ENCODE data around the gene REXO1.

The REXO1 gene

GRCh38 chr19:1807695-1808394 lies 40.4 kb downstream of the REXO1 start:
- no peak overlapping the region for H3K4me2 ChIP-seq (ENCODE audit: insufficient read depth, low read length)

DNA sequence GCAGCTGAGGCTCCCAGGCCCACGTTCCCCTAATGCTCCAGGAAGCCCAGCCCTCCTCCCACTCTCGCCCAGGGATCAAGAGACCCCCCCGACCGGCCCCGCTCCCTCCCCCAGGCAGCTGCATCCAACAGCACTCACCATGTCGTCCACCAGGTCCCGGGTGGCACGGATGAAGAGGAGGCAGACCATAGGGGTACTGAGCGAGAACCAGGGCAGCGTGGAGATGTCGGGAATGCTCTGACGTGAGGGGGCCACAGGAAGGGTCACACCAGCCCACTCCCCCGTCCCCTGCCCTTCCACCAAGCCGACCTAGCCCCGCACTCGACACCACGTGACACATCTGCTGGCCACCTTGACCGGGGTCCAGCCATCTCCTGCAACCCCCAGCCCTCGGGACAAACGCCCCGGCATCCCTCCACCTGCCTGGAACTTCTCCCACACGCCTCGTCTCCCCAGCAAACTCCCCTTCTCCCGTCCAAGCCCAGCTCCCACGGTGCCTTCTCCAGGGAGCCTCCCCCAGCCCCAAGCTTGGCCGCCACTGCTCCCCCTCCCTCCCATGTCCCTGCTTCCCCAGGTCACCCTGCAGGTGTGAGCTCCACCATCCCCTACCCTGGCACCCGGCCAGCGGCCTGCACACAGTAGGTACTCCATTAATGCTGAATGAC lies 41.1 kb downstream of the REXO1 start:
- H3K4me2 ChIP-seq (ENCODE audit: insufficient read depth, low read length), result no peak overlapping the region
- peaks cover 14% of the 10 kb centered on the region for H3K79me2 ChIP-seq (ENCODE audit: insufficient read depth, low read length)
- H3K36me3 ChIP-seq (ENCODE audit: insufficient read depth, low read length), result peaks cover 54% of the 10 kb centered on the region
- H3K9me3 ChIP-seq (ENCODE audit: insufficient read depth, low read length, severe bottlenecking), result no peaks in the 10 kb centered on the region
- no peaks in the 10 kb centered on the region for H4K20me1 ChIP-seq (ENCODE audit: insufficient read depth, low read length)
- H3K9ac ChIP-seq (ENCODE audit: low read depth, low read length), result no peak overlapping the region
- H3K27me3 ChIP-seq (ENCODE audit: insufficient read depth, low read length, poor library complexity), result no peaks in the 10 kb centered on the region
- H3K27ac ChIP-seq (ENCODE audit: low read length), result no peak overlapping the region
- ATAC-seq (ENCODE audit: insufficient read depth, low read depth) (no peak), DNase-seq (no peak)
- no peak for TF ChIP-seq EZH2 (IDR thresholded peaks at IDR 0.05; ENCODE audit: borderline replicate concordance, low read depth, low read length, severe bottlenecking)
- TF ChIP-seq CTCF (IDR thresholded peaks at IDR 0.05; ENCODE audit: borderline replicate concordance, extremely low read depth, low read length, poor library complexity, severe bottlenecking), result no peak
- no peak overlapping the region for H3K4me3 ChIP-seq (ENCODE audit: low read depth in 1 of 2, low read length in 2 of 2)
- peaks cover 17% of the 10 kb centered on the region for H3K4me1 ChIP-seq (ENCODE audit: insufficient read depth, low read length)
- H2AFZ ChIP-seq (ENCODE audit: low read depth, low read length), result no peak overlapping the region

More at GRCh38 chr19:1807695-1808394, 40.4 kb downstream of the REXO1 start:
- Histone ChIP-seq H4K20me1 (ENCODE audit: insufficient read depth, low read length) (no peaks in the 10 kb centered on the region), H3K9me3 (ENCODE audit: insufficient read depth, low read length, severe bottlenecking) (no peaks in the 10 kb centered on the region), H3K27me3 (ENCODE audit: insufficient read depth, low read length, poor library complexity) (no peaks in the 10 kb centered on the region), H3K4me3 (ENCODE audit: low read depth in 1 of 2, low read length in 2 of 2) (no peak overlapping the region), H3K9ac (ENCODE audit: low read depth, low read length) (no peak overlapping the region), H3K79me2 (ENCODE audit: insufficient read depth, low read length) (peaks cover 14% of the 10 kb centered on the region), H3K27ac (ENCODE audit: low read length) (no peak overlapping the region), H3K4me1 (ENCODE audit: insufficient read depth, low read length) (peaks cover 20% of the 10 kb centered on the region), H3K36me3 (ENCODE audit: insufficient read depth, low read length) (peaks cover 48% of the 10 kb centered on the region), H2AFZ (ENCODE audit: low read depth, low read length) (no peak overlapping the region)
- DNase-seq (no peak), ATAC-seq (ENCODE audit: insufficient read depth, low read depth) (no peak)
- TF ChIP-seq CTCF (IDR thresholded peaks at IDR 0.05; ENCODE audit: borderline replicate concordance, extremely low read depth, low read length, poor library complexity, severe bottlenecking), result no peak
- no peak for TF ChIP-seq EZH2 (IDR thresholded peaks at IDR 0.05; ENCODE audit: borderline replicate concordance, low read depth, low read length, severe bottlenecking)

- DNase-seq (no peak), ATAC-seq (ENCODE audit: insufficient read depth, low read depth) (no peak)
- Histone ChIP-seq H3K79me2 (ENCODE audit: insufficient read depth, low read length) (peaks cover 9% of the 10 kb centered on the region), H3K27me3 (ENCODE audit: insufficient read depth, low read length, poor library complexity) (no peaks in the 10 kb centered on the region), H3K9ac (ENCODE audit: low read depth, low read length) (no peak overlapping the region), H3K27ac (ENCODE audit: low read length) (no peak overlapping the region), H3K4me3 (ENCODE audit: low read depth in 1 of 2, low read length in 2 of 2) (no peak overlapping the region), H3K36me3 (ENCODE audit: insufficient read depth, low read length) (peaks cover 54% of the 10 kb centered on the region), H2AFZ (ENCODE audit: low read depth, low read length) (no peak overlapping the region), H4K20me1 (ENCODE audit: insufficient read depth, low read length) (no peaks in the 10 kb centered on the region), H3K4me1 (ENCODE audit: insufficient read depth, low read length) (peaks cover 11% of the 10 kb centered on the region), H3K9me3 (ENCODE audit: insufficient read depth, low read length, severe bottlenecking) (no peaks in the 10 kb centered on the region), H3K4me2 (ENCODE audit: insufficient read depth, low read length) (no peak overlapping the region)
- TF ChIP-seq EZH2 (IDR thresholded peaks at IDR 0.05; ENCODE audit: borderline replicate concordance, low read depth, low read length, severe bottlenecking) (no peak), CTCF (IDR thresholded peaks at IDR 0.05; ENCODE audit: borderline replicate concordance, extremely low read depth, low read length, poor library complexity, severe bottlenecking) (no peak)
These were observed 41.9 kb downstream of the REXO1 start for GRCh38 chr19:1806184-1807029.
